ENCODE results near the gene FSD2.
A peak's percentile ranks its signal among the peaks of the same experiment; 100 is the strongest.

Gene FSD2, protein sequence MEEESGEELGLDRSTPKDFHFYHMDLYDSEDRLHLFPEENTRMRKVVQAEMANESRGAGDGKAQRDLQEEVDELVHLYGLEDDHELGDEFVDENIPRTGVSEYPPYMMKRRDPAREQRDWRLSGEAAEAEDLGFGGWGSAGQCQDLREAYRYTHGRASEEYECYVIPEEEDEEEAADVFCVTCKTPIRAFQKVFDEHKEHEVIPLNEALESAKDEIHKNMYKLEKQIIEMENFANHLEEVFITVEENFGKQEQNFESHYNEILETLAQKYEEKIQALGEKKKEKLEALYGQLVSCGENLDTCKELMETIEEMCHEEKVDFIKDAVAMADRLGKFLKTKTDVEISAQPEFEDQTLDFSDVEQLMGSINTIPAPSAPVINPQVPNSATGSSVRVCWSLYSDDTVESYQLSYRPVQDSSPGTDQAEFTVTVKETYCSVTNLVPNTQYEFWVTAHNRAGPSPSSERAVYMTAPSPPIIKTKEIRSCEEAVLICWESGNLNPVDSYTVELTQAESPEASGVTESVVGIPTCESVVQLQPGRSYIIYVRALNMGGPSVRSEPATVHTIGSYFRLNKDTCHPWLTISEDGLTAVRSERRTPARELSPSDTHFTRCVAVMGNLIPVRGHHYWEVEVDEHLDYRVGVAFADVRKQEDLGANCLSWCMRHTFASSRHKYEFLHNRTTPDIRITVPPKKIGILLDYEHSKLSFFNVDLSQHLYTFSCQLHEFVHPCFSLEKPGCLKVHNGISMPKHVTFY

DNA sequence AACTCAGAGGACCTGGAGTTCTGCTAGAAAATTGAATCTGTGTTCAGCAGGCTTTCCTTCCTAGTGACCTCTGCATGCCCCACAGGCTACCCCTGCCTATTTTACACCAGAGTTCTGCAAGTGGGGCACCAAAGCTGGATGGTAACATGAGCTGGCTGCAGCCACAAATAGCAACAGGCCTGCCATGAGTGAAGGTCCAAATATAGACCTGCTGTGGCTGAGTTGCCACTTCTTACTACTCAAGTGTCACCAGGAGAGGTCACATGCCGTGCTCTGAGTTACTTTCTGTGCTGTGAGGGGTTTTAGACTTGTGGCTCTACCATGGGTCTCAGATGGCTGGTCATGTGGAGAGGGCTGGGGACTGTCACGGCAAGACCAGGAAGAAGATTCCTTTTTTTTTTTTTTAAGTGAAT is at the start of gene FSD2:
Gene FSD2 (minus strand): TSS at position 76 of the 413 bp plus-strand sequence. CDS start 18,679 bp downstream, outside the sequence.
- DNase-seq, result no peak

DNA sequence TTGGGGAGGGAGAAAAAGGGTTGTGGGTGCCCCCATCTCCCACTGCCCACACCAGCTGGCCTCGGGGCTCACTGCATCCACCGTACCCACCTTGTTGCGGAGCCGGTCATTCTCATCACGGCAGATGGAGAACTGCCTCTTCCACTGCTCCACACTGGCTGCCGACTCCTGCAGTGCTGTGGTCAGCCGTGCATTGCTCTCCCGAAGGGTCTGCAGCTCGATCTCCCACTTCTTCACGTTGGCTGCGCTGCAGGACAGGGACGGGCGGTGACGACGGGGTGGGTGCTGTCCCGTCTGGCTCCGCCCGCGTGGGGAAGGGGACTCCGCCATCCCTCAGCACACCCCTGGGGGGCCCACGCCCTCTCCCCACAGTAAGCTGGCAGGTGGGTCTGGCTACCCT is 48.7 kb upstream of the FSD2 start:
- no peak for DNase-seq

DNA sequence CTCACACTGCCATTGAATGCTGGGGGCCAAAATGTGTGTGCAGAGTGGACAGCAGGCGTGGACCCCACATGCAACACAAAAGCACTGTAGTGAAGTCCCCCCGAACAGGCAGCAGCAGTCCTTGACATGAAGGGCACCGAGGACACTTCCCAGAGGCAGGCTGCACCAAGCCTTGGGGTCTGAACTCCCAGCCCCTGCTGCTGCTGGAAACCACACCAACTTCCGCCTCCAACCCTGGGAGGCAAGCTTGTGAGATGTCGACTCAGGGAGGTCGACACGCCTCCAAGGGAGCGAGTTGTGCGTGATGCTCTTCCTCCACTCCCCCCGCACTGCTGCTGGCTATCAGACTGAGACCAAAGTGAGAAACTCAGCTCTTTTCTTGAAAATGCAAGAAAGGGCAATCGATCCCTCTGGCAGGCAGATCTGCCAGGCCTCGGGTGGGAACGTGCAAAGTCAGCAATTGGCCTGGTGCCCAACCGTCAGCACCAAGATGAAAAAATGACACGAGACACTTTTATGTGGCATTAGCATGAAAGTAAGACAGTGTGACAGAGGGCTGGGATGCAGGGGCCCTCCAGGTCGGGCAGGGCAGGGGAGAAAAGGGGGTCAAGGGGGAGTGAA is 47.2 kb upstream of the FSD2 start:
- DNase-seq, result no peak

DNA sequence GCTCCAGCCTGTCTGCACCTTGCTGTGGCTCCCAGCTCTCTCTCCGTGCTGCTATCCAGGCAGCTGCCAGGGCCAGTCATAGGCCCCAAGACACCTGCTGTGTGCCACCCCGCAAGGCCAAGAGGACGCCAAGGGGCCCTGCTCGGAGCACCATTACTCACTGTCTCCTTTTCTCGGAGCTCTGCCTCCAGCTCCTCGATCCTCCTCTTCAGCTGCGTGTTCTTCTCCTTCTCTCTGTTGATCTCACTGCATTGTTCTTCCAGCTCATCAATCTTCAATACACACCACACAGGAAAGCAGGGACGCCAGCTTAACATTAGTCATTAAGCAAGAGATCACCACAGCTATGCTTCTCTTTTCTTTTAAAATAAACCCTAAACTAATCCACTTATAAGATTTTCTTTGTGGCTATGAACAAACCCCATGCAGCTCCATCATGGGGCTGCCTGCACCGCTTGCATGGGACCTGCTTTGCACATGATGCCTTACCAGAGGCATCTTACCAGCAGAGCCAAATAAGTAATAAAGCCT is 46.2 kb upstream of the FSD2 start:
- no peak for DNase-seq

DNA sequence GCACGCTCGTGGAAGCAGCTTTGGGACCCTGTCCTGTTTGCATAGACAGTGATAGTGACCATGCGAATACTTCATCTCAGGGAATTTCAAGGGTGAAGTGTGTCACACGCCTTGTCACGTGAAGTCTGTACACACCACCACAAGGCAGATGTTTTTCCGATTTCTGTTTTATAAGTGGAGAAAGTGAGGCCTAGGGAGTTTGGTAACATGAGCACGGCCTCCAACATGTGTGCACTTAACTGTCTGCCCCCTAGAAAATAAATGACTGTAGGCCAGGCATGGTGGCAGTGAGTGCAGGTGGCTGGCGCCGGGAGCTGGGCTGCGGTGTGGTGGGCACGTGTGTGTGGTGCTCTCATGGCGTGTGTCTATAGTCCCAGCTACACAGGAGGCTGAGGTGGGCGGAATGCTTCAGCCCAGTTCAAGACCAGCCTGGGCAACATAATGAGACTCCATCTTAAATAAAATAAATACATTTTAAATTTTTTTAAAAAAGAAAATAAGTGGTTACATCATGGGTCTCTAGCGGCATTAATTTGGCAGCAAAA is 45.5 kb upstream of the FSD2 start:
- DNase-seq, result no peak

DNA sequence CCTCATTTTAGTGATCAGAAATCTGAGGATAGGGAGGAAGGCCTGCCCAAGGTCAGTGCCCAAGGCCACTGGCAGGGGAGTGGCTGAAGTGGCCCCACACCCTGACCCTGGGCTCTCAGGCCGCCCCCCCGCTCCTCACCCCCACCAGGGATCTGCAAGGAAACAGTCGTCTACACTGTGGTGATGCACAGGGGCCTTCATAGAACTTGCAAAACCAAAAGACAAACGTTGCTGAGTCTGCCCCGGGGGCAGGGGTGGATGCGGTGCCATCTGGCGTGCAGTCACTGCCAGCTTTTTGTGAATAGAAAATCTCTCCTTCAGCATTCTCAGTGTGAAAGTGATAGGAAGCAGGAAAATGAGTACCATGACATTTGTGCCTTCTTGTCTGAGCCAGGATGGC is 44.9 kb upstream of the FSD2 start:
- peak; percentile 43 for DNase-seq

DNA sequence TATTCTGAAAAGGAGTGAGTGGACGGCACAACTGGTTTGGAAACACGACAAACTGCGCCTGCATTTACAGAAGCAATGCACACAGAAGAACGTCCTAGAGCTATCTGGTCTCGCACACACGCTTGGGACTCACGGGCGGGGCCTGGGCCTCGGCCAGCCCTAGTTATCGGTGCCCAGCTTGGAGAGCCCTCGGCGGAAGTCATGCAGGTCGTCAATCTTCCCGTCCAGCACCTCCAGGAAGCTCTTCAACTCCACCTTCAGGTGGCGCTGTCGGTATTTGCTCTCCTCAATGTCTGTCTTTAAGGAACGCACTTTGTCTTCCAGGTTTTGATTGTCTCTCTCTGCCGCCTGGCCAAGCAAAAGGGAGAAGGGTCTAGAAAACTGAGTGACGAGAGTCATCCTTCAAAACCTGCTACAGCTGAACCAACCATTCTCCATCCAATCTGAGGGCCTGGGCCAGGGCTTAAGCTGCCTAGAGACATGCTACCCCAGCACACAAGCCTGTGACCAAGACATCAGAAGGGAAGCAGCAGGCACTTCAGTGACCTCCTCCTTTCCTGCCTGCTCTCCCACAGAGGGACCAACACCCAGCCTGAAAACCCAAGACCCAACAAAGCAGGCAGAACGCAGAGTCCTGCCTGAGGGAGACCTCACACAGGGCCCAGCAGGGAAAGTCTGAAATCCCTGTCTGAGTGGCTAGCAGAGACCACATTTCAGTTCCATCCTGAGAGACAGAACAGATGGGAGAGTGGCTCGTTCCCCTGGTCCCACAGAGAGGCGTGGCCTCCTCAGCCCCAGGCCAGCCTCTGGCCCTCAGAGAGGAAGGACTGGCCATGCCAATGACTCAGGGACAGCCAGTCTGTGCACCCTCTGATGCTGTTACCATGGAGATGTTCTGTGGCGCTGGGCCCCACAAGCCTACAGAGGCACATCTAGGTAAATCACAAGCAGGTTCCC is 44.0 kb upstream of the FSD2 start:
- DNase-seq, result peak; percentile 51

DNA sequence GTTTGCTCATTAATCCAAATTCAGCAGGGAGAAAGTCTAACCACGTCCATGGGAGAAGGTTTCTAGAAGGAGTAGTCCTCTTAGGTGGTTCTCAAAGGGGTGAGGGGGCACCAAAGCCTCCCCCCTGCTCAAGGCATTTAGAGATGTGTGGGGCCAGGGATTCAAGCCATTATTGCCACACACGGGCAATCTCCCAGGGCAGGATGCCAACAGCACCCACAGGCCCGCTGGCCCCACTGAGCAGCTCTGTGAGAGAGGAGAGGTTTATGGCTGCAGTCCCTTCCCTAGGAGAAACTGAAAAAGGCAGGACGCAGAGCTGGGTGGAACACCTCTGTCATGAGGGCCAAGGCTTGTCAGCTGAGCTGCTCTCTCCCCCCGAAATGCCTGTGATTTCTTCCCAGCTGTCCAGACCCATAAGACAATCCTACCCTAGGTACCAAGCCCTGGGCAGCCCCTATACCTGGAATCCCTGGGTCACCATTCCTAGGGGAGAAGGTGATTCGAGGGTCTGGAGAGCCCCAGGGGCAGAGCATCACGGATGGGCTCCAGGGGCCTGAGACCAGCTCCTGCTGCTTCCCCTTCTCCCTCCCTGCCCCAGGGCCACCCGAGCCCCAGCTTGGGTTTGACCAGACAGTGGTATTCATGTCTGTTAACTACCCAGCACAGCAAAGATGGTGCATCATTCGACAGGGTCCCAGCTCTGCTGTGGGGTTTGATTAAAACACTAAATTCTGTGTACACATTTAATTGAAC is 42.5 kb upstream of the FSD2 start:
- DNase-seq, result no peak

DNA sequence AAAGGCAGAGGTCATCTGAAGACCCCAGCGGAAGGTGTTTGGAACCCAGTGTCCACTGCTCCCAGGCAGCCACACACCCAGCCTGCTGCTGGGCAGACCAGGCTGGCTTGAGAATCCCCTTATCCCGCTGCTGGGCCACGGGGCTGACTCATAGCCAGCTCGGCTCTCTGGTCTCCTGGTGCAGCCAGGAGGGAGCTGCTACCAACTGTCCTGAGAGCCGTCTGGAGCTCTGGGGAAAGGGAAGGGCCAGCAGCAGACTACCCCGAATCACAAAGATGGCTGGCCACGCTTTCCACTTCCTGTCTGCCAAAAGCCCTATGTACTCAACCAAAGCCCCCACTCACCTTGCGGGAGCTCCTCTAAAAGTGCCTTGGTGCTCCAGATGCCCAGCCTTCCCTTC is 41.8 kb upstream of the FSD2 start:
- no peak for DNase-seq

DNA sequence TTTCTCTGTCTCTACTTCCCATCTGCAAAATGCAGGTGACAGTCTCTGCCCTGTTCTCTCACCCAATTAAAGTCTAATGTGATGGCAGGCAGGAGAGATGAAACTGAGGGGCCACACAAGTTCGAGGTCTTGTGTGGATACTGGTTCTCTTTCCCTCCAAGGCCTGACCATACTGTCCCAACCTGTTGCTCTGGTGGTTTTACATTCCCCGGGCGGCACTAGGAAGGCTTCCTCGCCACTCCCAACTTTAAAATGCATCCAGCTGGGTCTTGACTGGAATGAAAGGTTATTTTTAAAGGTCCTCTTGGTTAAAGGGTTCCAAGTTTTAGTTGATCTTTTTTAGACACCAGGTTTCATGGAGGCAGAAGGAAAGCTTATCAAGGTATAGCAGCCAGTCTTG is 40.8 kb upstream of the FSD2 start:
- DNase-seq, result no peak

DNA sequence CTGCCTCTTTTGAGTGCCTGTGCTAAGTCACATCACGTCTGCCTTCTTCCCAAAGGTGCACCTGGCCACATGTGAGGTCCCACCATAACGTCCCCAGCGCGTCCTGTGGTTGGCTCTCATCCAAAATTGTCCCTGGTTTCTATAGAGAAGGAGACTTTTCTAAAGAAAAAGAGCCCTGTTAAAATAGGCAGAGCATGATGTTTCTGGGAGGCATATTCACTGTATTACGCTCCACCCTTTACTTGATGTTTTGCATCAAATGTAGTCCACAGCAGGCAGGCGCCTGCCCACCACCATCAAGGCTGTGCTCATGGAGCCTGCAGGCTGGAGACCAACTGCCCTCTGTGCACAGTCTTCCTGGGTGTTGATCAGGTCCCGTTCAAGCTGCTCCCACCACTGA is 39.8 kb upstream of the FSD2 start:
- no peak for DNase-seq

DNA sequence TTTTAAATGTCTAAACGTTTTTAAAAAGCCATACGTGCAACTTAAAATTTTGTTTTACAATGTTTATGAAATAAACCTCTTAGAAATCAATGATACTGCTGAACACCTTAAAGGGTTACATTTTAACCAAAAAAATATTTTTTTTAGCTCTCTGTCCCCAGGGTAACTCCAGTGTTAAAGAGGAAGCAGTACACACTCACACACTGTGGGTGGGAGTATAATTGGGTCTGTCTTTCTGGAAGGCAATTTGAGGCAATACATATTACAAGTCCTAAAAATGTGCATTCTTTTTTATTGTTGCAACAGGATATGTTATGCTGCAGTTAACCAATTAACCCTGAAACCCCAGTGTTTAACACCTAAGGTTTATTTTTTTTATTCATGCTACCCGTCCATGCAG is 37.7 kb upstream of the FSD2 start:
- no peak for DNase-seq

DNA sequence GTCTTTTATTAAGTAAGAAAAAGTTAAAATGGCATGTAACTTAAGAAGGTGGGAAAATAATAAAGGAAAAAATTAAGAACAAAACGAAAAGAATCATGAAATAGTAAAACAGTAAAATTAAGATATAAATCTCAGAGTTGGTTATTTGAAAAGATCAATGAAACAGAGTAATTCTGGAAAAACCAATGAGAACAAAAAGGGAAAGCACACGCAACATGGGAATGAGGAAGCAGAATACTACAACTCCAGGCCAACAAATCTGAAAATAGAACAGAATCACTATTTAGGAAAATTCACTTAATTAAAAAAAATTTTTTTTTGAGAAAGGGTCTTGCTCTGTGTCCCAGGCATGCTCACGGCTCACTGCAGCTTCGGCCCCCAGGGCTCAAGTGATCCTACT is 34.3 kb upstream of the FSD2 start:
- DNase-seq, result no peak

DNA sequence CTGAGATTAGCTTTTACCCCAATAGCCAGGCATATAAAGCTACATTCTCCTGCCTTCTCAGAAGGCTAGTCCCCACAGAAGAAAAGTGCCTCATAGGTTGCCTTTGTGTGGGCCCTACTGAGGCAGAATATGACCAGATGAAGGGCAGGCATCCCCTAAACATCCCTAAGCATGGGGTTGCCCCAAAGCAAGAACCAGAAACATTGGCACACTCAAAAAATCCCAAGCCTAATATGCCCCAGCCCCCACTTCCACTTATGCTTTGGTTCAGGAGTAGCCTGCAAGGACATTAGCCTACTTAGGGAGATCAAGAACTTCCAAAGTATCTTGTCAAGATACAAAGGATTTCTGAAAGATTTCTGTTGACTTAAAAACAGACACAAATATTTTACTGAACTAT is 33.3 kb upstream of the FSD2 start:
- DNase-seq, result no peak

DNA sequence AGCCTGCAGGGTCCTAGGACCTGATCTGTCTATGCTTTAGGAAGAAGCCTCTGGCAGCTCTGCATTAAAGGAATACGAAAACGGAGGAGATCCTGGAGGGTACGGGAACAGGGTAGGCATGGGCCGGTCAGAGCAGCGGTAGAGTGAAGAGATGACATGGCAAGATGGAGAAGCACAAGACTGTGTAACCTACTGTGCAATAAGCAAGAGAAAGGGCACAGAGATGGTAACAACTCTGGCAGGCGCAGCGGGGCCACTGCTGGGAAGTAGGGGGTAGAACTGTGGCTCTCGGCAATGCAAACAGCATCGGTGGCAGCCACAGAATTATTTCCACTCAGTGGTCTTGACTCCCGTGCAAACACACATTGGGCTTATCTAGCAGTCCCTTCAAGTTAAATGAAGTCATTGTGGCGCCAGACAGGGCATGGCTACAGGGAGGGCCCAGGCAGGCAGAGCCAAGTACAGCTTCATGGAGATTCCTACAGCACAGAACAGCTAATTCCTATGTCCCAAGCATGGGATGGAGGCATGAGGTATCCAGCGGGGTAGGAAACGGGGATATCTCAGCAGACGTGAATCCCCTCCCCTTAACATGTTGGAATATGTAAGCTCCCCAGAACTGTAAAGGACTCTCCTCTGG is 32.3 kb upstream of the FSD2 start:
- no peak for DNase-seq

DNA sequence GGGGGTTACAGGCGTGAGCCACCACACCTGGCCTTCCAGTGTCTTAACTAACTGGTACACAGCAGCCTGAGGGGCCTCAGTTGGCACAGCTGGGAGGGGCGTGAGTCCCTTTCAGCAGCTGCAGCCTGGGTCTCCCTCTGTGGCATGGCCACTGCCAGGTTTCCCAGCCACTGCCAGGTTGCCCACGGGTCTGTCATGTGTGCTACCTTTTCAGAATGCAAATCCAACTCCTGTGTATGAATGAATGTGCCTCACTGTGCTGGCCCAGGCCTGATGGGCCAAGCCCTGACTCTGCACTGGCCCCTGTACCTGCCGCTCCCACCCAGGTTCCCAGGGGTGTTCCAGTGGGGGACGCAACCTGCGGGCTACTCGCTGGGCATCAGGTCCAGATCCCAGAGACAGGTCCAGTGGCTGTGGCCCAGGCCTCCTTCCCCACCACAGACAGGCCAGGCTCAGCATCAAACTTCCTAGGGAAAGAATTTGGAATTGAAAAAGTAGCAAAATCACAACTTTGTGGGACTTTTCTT is 29.6 kb upstream of the FSD2 start:
- no peak for DNase-seq

DNA sequence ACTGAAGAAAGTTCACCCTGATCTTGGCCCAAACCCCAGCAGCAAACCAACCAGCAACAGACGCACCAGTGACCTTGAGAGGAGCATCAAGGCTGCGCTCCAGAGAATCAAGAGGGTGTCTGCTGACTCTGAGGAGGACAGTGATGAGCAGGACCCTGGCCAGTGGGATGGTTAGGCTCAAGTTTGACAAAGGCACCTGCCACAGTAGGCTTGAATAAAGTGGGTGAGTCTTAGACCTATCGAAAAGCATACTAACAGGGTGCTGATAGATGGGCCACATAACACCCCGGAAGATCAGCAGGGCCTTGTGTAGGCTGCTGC is 27.5 kb upstream of the FSD2 start:
- no peak for DNase-seq

DNA sequence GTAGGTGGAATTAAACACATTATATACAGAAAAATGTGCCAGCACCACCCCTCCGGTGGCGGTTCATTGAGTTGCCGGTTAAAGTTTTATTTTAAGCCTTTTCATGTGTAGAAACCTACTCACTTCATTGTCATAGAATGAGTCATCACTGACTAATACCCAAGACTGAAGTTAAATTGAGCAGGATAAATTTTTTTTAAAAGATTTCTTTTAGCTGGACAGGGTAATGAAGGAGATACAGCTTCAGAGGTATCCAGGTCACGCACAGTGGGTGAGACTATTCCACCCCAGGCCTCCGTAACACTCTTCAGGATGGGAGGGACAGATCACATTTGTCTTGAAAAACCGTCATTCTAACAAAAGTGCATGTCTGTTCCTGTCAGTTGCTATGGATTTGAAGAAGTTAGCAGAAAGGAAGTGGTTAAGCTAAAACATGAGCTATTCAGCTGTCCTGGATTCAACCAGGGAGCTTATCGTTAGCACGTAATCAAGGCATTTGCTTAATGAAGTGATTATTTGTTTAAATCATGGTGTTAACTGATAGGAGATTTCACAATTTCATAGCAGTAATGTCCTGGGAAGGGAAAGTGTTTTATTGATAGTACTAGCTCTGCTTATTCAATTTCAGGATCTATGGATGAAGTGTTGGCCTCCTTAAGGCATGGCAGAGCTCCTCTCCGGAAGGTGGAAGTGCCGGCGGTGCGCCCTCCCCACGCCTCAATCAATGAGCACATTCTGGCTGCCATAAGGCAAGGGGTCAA is 26.9 kb upstream of the FSD2 start:
- DNase-seq, result no peak

DNA sequence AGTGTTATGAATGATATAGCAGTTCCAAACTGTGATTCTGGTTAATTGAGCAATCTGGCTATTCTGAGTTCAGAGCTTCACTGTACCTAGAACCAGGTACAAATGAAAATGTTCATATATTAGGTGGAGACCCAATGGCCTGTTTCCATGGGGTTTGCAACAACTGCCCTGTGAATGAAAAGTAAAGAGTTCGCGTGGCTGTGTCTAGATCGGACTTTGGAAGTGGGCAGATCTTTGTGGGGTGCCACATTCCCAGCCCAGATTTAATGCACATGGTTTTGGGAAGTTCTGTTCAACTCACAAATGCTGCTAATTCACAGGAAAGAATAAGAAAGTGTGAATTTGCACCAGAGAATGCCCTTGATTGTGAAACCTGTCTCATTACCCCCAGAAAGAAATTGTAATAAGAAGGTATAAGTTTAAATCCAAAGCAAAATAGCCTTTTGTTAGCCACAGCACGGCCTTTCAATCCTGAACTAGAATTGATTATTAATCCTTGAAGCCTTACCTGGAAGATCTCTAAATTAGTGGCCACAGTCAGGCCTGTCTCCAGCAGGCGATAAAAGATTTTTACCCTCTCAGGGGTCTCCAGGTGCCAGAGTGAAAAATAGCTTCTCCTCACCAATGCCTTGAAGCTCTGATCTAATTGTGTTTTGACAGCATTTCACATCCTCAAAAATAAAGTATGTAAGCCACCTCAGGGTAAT is 26.2 kb upstream of the FSD2 start:
- DNase-seq, result no peak
